Transverse colon (tissue), 3 donors: ENCODE data around the gene ASIC2.

Source experiments
- CTCF ChIP-seq, 5 experiments: fragments of 200-600 bp in 3 of 5; fragments of 450-650 bp in 2 of 5; sonication (generic) in 3 of 5; IDR thresholded peaks; 1 replicate in 2 of 5; 2 replicates in 3 of 5; pipeline ENCODE4 v1.5.1; 2016 to 2017; ENCODE audit warnings: antibody characterized with exemption in 5 of 5, inconsistent platforms in 3 of 5, mild to moderate bottlenecking in 2 of 5, moderate library complexity in 1 of 5
- EP300 ChIP-seq: sonication (generic); formaldehyde crosslinking; IDR thresholded peaks from one replicate; pipeline ENCODE4 v1.6.1; 2017; ENCODE audit warnings: antibody characterized with exemption, low read depth
- POLR2A ChIP-seq: fragments of 450-650 bp; IDR thresholded peaks from one replicate; pipeline ENCODE4 v1.6.1; 2016; ENCODE audit warnings: antibody characterized with exemption, mild to moderate bottlenecking, moderate library complexity

GRCh38 chr17:33073416-33073815 is 219.7 kb downstream of the ASIC2 start:
- TF ChIP-seq CTCF (IDR thresholded peaks at IDR 0.05) (no peak), POLR2A (no peak), EP300 (no peak)
